H9 (cell line): Measurements from ENCODE around the gene LDLRAP1. TPM values are rescaled to one million over a fixed set of nuclear protein-coding genes. Genes with fewer than 3 reads are reported as not detected.

Experiments
- DNase-seq: peaks from one replicate; pipeline ENCODE4 v3.0.0-alpha.2; 2017
- H2AFZ ChIP-seq: one replicate; pipeline ENCODE4 v1.6.1; 2013; ENCODE audit warnings: mild to moderate bottlenecking, low read length, control low read depth, moderate library complexity
- H2AK5ac ChIP-seq: 2 replicates; pipeline ENCODE4 v1.6.1; 2013; ENCODE audit warnings: low read length, control low read depth, mixed read lengths; ENCODE audit not compliant: insufficient read length
- H2BK120ac ChIP-seq: one replicate; pipeline ENCODE4 v1.6.1; 2013; ENCODE audit warnings: low read depth, mild to moderate bottlenecking, low read length, control low read depth, inconsistent platforms; ENCODE audit not compliant: poor library complexity, severe bottlenecking
- H2BK12ac ChIP-seq: 2 replicates; pipeline ENCODE4 v1.6.1; 2013; ENCODE audit warnings: low read length, control low read depth, mixed read lengths, low read depth; ENCODE audit not compliant: insufficient read length
- H2BK15ac ChIP-seq: 2 replicates; pipeline ENCODE4 v1.6.1; 2013; ENCODE audit warnings: low read depth, low read length, control low read depth
- H2BK20ac ChIP-seq: one replicate; pipeline ENCODE4 v1.6.1; 2013; ENCODE audit warnings: low read depth, mild to moderate bottlenecking, low read length, control low read depth, inconsistent platforms; ENCODE audit not compliant: poor library complexity, severe bottlenecking
- H2BK5ac ChIP-seq: 2 replicates; pipeline ENCODE4 v1.6.1; 2013; ENCODE audit warnings: low read length, control low read depth, mixed read lengths; ENCODE audit not compliant: insufficient read length
- H3K14ac ChIP-seq: 2 replicates; pipeline ENCODE4 v1.6.1; 2013; ENCODE audit warnings: low read length, control low read depth; ENCODE audit not compliant: insufficient read depth
- H3K18ac ChIP-seq: 2 replicates; pipeline ENCODE4 v1.6.1; 2013; ENCODE audit warnings: low read depth, mild to moderate bottlenecking, mixed read lengths, low read length, control low read depth; ENCODE audit not compliant: insufficient read length
- H3K23ac ChIP-seq: 2 replicates; pipeline ENCODE4 v1.6.1; 2013; ENCODE audit warnings: low read length, control low read depth, mixed read lengths, low read depth; ENCODE audit not compliant: insufficient read length
- H3K23me2 ChIP-seq: 2 replicates; pipeline ENCODE4 v1.6.1; 2013; ENCODE audit warnings: low read depth, mild to moderate bottlenecking, mixed read lengths, low read length, control low read depth; ENCODE audit not compliant: insufficient read length, poor library complexity, severe bottlenecking
- H3K27ac ChIP-seq: 2 replicates; pipeline ENCODE4 v1.5.1; 2013; ENCODE audit warnings: low read length, control low read depth, mixed read lengths, low read depth; ENCODE audit not compliant: insufficient read length
- H3K27me3 ChIP-seq: 2 replicates; pipeline ENCODE4 v1.6.1; 2013; ENCODE audit warnings: low read length, control low read depth, inconsistent platforms; ENCODE audit not compliant: insufficient read depth
- H3K4ac ChIP-seq: 2 replicates; pipeline ENCODE4 v1.6.1; 2013; ENCODE audit warnings: low read depth, mild to moderate bottlenecking, control low read depth, inconsistent platforms, low read length, moderate library complexity
- H3K4me1 ChIP-seq: 2 replicates; pipeline ENCODE4 v1.6.1; 2013; ENCODE audit warnings: low read length, control low read depth, inconsistent platforms; ENCODE audit not compliant: insufficient read depth
- H3K4me2 ChIP-seq: 2 replicates; pipeline ENCODE4 v1.6.1; 2013; ENCODE audit warnings: low read length, control low read depth, mixed read lengths; ENCODE audit not compliant: insufficient read length, insufficient read depth
- H3K56ac ChIP-seq: 2 replicates; pipeline ENCODE4 v1.6.1; 2013; ENCODE audit warnings: low read depth, mild to moderate bottlenecking, mixed read lengths, low read length, control low read depth; ENCODE audit not compliant: insufficient read length
- H3K79me1 ChIP-seq: 2 replicates; pipeline ENCODE4 v1.6.1; 2013; ENCODE audit warnings: low read depth, mild to moderate bottlenecking, moderate library complexity, low read length, control low read depth, inconsistent platforms; ENCODE audit not compliant: insufficient read depth, poor library complexity, severe bottlenecking
- H3K79me2 ChIP-seq: 2 replicates; pipeline ENCODE4 v1.6.1; 2013; ENCODE audit warnings: low read length, control low read depth, inconsistent platforms; ENCODE audit not compliant: insufficient read depth
- H3K9ac ChIP-seq: 2 replicates; pipeline ENCODE4 v1.6.1; 2013; ENCODE audit warnings: low read length, control low read depth, mixed read lengths; ENCODE audit not compliant: insufficient read length; ENCODE audit errors: extremely low read depth
- H3K9me3 ChIP-seq: one replicate; pipeline ENCODE4 v1.6.1; 2013; ENCODE audit warnings: low read depth, low read length, inconsistent platforms; ENCODE audit not compliant: control insufficient read depth
- H3T11ph ChIP-seq: one replicate; pipeline ENCODE4 v1.6.1; 2013; ENCODE audit warnings: mild to moderate bottlenecking, low read length, control low read depth, inconsistent platforms
- H4K20me1 ChIP-seq: one replicate; pipeline ENCODE4 v1.6.1; 2013; ENCODE audit not compliant: control insufficient read depth, insufficient read length, insufficient read depth
- H4K5ac ChIP-seq: 2 replicates; pipeline ENCODE4 v1.6.1; 2013; ENCODE audit warnings: low read depth, mild to moderate bottlenecking, mixed read lengths, low read length, control low read depth; ENCODE audit not compliant: insufficient read length
- H4K8ac ChIP-seq: replicated peaks from 2 replicates; pipeline ENCODE4 v1.6.1; 2013; ENCODE audit warnings: low read length, control low read depth, mixed read lengths, low read depth; ENCODE audit not compliant: insufficient read length
- H4K91ac ChIP-seq: 2 replicates; pipeline ENCODE4 v1.6.1; 2013; ENCODE audit warnings: low read depth, mild to moderate bottlenecking, moderate library complexity, mixed read lengths, low read length, control low read depth; ENCODE audit not compliant: insufficient read length
- H3K27ac Mint-ChIP-seq, 3 experiments: 2 replicates in 2 of 3; 3 replicates in 1 of 3; pipeline ENCODE4 v1.8.0; 2020 to 2021; ENCODE audit warnings: mixed read lengths in 3 of 3, mild to moderate bottlenecking in 1 of 3, moderate library complexity in 1 of 3
- H3K27me3 Mint-ChIP-seq: 2 replicates; pipeline ENCODE4 v1.8.0; 2021; ENCODE audit warnings: low read depth, mild to moderate bottlenecking, moderate library complexity, mixed read lengths
- H3K36me3 Mint-ChIP-seq, 3 experiments: 2 replicates in 2 of 3; 3 replicates in 1 of 3; pipeline ENCODE4 v1.8.0; 2020 to 2021; ENCODE audit warnings: low read depth in 3 of 3, mixed read lengths in 3 of 3; ENCODE audit not compliant: insufficient read depth in 1 of 3
- H3K4me1 Mint-ChIP-seq, 2 experiments: 2 replicates each; pipeline ENCODE4 v1.8.0; 2020; ENCODE audit warnings: mixed read lengths in 2 of 2
- H3K4me3 Mint-ChIP-seq, 2 experiments: 2 replicates in 1 of 2; 3 replicates in 1 of 2; pipeline ENCODE4 v1.8.0; 2020 to 2021; ENCODE audit warnings: mild to moderate bottlenecking in 2 of 2, mixed read lengths in 2 of 2, moderate library complexity in 1 of 2
- H3K9me3 Mint-ChIP-seq, 2 experiments: 2 replicates in 1 of 2; 3 replicates in 1 of 2; pipeline ENCODE4 v1.8.0; 2020; ENCODE audit warnings: mild to moderate bottlenecking in 2 of 2, mixed read lengths in 2 of 2, moderate library complexity in 1 of 2
- CTCF ChIP-seq: fragments of 200-600 bp; sonication (generic); conservative IDR thresholded peaks from 3 replicates; pipeline ENCODE4 v1.8.0; 2021; ENCODE audit warnings: antibody characterized with exemption, mild to moderate bottlenecking
- WGBS: extraction: QIAGEN DNeasy Blood & Tissue Kit; methylation state at CpG from one replicate; pipeline ENCODE4 v1.1.7; 2013; ENCODE audit warnings: missing lambda C conversion rate, low lambda C conversion rate, mixed read lengths; ENCODE audit not compliant: insufficient read length; ENCODE audit errors: extremely low coverage; 5-methylcytosine and 5-hydroxymethylcytosine counted together
- total RNA-seq: library from RNA; stranded (reverse); gene quantifications from 2 replicates; pipeline ENCODE4 v1.2.1, GENCODE V29; 2021

Gene LDLRAP1
- total RNA-seq, 1 experiment from 2014 or later = 15.7 TPM

DNA sequence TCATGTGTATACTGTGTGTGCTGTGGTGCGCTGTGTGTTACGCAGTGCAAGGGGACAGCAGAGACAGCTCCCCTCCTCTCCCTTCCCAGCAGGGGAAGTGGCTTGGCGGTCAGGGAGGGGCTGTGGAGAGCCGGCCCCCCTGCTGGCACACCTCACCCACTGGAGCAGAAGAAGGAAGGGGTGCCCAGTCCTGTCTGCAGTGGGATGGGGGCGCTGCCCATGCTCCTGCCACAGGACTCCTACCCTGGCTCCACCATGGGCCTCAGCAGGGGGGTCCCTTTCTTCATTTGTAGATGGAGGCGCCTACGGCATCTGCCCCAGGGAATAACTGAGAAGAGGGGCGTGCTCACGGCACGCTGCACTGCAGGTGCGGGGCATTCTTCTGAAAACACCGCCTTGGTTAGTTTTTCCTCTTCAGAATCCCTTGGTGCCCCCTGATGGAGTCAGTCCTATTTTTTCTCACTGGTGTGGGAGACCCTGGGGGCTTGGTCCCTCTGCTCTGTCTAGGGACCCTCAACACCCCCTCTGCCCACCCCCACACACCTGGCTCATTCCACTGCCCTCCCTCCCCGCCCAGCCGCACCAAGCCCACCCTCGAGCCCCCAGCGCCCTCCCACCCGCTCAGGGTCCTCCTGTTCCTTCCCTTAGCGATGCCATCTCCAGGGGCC lies 13.8 kb upstream of the LDLRAP1 start:
- H2BK12ac ChIP-seq = no peak overlapping the region
- no peak overlapping the region for H2BK15ac ChIP-seq
- H3K9me3 Mint-ChIP-seq = peaks cover 2 to 9% of the 10 kb centered on the region in 2 experiments; a peak in 3 of 5 replicates
- no peak overlapping the region for H3T11ph ChIP-seq
- H4K20me1 ChIP-seq = no peaks in the 10 kb centered on the region
- no peak overlapping the region for H2BK120ac ChIP-seq
- H3K36me3 Mint-ChIP-seq = no peaks in the 10 kb centered on the region; a peak in 1 of 7 replicates
- H3K4me3 Mint-ChIP-seq = no peak overlapping the region
- H2BK5ac ChIP-seq = no peak overlapping the region
- no peak overlapping the region for H3K18ac ChIP-seq
- no peaks in the 10 kb centered on the region for H3K27me3 ChIP-seq
- no peak for TF ChIP-seq CTCF
- no peak overlapping the region for H3K23ac ChIP-seq
- no peaks in the 10 kb centered on the region for H3K79me1 ChIP-seq
- DNase-seq = no peak
- no peak overlapping the region for H4K8ac ChIP-seq
- no peak overlapping the region for H3K27ac Mint-ChIP-seq
- H4K5ac ChIP-seq = no peak overlapping the region
- H3K4ac ChIP-seq = no peak overlapping the region
- H4K91ac ChIP-seq = no peak overlapping the region
- no peak overlapping the region for H2AFZ ChIP-seq
- peaks cover 5% of the 10 kb centered on the region in 2 experiments; a peak in 3 of 4 replicates for H3K4me1 Mint-ChIP-seq
- WGBS = no CpG with 5 or more reads among the region's 18 CpGs
- peaks cover 5% of the 10 kb centered on the region for H3K27me3 Mint-ChIP-seq
- no peaks in the 10 kb centered on the region for H3K9me3 ChIP-seq
- H3K4me1 ChIP-seq = no peaks in the 10 kb centered on the region
- no peaks in the 10 kb centered on the region for H3K23me2 ChIP-seq
- H3K27ac ChIP-seq = no peak overlapping the region
- H3K9ac ChIP-seq = no peak overlapping the region
- no peak overlapping the region for H2BK20ac ChIP-seq
- no peak overlapping the region for H3K14ac ChIP-seq
- H3K79me2 ChIP-seq = no peaks in the 10 kb centered on the region
- no peak overlapping the region for H3K56ac ChIP-seq
- H2AK5ac ChIP-seq = no peak overlapping the region
- H3K4me2 ChIP-seq = no peak overlapping the region
